HepG2 (cell line): ENCODE data around the gene SPRYD4. TPM values are rescaled to one million over a fixed set of nuclear protein-coding genes. Genes with fewer than 3 reads are reported as not detected.

Experiments used
- AKAP8 ChIP-seq: sonication (generic); formaldehyde crosslinking; IDR thresholded peaks from 2 replicates; pipeline ENCODE4 v1.5.1; 2020; ENCODE audit warnings: mild to moderate bottlenecking, missing genetic modification reagents
- EZH2 ChIP-seq: conservative IDR thresholded peaks from 2 replicates; pipeline ENCODE4 v1.6.1; 2012; ENCODE audit warnings: mild to moderate bottlenecking, low read depth, low read length, moderate library complexity
- GMEB1 ChIP-seq: sonication (generic); formaldehyde crosslinking; IDR thresholded peaks from 2 replicates; pipeline ENCODE4 v1.5.1; 2020; ENCODE audit warnings: missing genetic modification reagents, mild to moderate bottlenecking, borderline replicate concordance
- HIC2 ChIP-seq: sonication (generic); formaldehyde crosslinking; IDR thresholded peaks from 2 replicates; pipeline ENCODE4 v1.9.0; 2022; ENCODE audit warnings: low read depth, missing genetic modification reagents
- HMGXB4 ChIP-seq, 2 experiments: sonication (generic) in 1 of 2; formaldehyde crosslinking in 1 of 2; IDR thresholded peaks; 2 replicates each; pipeline versions ENCODE4 v1.4.0 to v1.6.1; 2018 to 2020; ENCODE audit warnings: missing genetic modification reagents in 2 of 2, borderline replicate concordance in 1 of 2, low read depth in 1 of 2, mild to moderate bottlenecking in 1 of 2, missing biosample characterization in 1 of 2
- KLF12 ChIP-seq: sonication (generic); formaldehyde crosslinking; IDR thresholded peaks from 2 replicates; pipeline ENCODE4 v1.4.0; 2020; ENCODE audit warnings: missing genetic modification reagents, borderline replicate concordance
- KLF13 ChIP-seq: sonication (generic); formaldehyde crosslinking; IDR thresholded peaks from 2 replicates; pipeline ENCODE4 v1.4.0; 2020; ENCODE audit warnings: mild to moderate bottlenecking, missing genetic modification reagents
- NR0B2 ChIP-seq: sonication (generic); formaldehyde crosslinking; IDR thresholded peaks from 2 replicates; pipeline ENCODE4 v1.4.0; 2020; ENCODE audit warnings: mild to moderate bottlenecking, missing genetic modification reagents
- NR3C1 ChIP-seq: sonication (generic); formaldehyde crosslinking; IDR thresholded peaks from 2 replicates; pipeline ENCODE4 v1.4.0; 2020; ENCODE audit warnings: missing genetic modification reagents
- PCBP2 ChIP-seq: fragments of 200-400 bp; formaldehyde crosslinking; optimal IDR thresholded peaks from 2 replicates; pipeline ENCODE3; 2018; ENCODE audit warnings: low read length, low read depth; ENCODE audit not compliant: poor library complexity, severe bottlenecking
- SAFB2 ChIP-seq: sonication (generic); formaldehyde crosslinking; IDR thresholded peaks from 2 replicates; pipeline ENCODE4 v1.5.1; 2020; ENCODE audit warnings: missing genetic modification reagents, low read depth, mild to moderate bottlenecking, borderline replicate concordance
- SP2 ChIP-seq: sonication (generic); formaldehyde crosslinking; IDR thresholded peaks from 2 replicates; pipeline ENCODE4 v1.5.1; 2020; ENCODE audit warnings: mild to moderate bottlenecking, missing genetic modification reagents
- SP5 ChIP-seq: IDR thresholded peaks from 2 replicates; pipeline ENCODE4 v1.6.1; 2016; ENCODE audit warnings: low read depth, borderline replicate concordance
- SRY ChIP-seq: sonication (generic); formaldehyde crosslinking; IDR thresholded peaks from 2 replicates; pipeline ENCODE4 v1.8.0; 2022; ENCODE audit warnings: mild to moderate bottlenecking, missing genetic modification reagents
- ZBTB1 ChIP-seq: sonication (generic); formaldehyde crosslinking; IDR thresholded peaks from 2 replicates; pipeline ENCODE4 v1.4.0; 2020; ENCODE audit warnings: missing genetic modification reagents, borderline replicate concordance
- ZNF124 ChIP-seq: sonication (generic); formaldehyde crosslinking; IDR thresholded peaks from 2 replicates; pipeline ENCODE4 v1.4.0; 2020; ENCODE audit warnings: missing genetic modification reagents
- ZNF333 ChIP-seq: sonication (generic); formaldehyde crosslinking; IDR thresholded peaks from 2 replicates; pipeline ENCODE4 v1.4.0; 2020; ENCODE audit warnings: mild to moderate bottlenecking, missing genetic modification reagents, borderline replicate concordance
- ZNF556 ChIP-seq: sonication (generic); formaldehyde crosslinking; IDR thresholded peaks from 2 replicates; pipeline ENCODE4 v1.4.0; 2020; ENCODE audit warnings: mild to moderate bottlenecking, missing genetic modification reagents, borderline replicate concordance
- ZNF607 ChIP-seq: sonication (generic); formaldehyde crosslinking; IDR thresholded peaks from 2 replicates; pipeline ENCODE4 v1.5.1; 2020; ENCODE audit warnings: missing genetic modification reagents, mild to moderate bottlenecking, borderline replicate concordance
- ZNF790 ChIP-seq: sonication (generic); formaldehyde crosslinking; IDR thresholded peaks from 2 replicates; pipeline ENCODE4 v1.8.0; 2022; ENCODE audit warnings: missing genetic modification reagents, mild to moderate bottlenecking, borderline replicate concordance
- ZNF879 ChIP-seq: sonication (generic); formaldehyde crosslinking; IDR thresholded peaks from 2 replicates; pipeline ENCODE4 v1.8.1; 2023; ENCODE audit warnings: missing genetic modification reagents
- ZSCAN22 ChIP-seq: sonication (generic); formaldehyde crosslinking; IDR thresholded peaks from 2 replicates; pipeline ENCODE4 v1.4.0; 2020; ENCODE audit warnings: mild to moderate bottlenecking, missing genetic modification reagents
- polyA plus RNA-seq, 8 experiments: library from polyadenylated mRNA; depleted of rRNA in 3 of 8; stranded (reverse) in 7 of 8; unstranded in 1 of 8; fragments of >200 nt; fragmentation: Illumina TruSeq in 4 of 8; extraction: Trizol in 4 of 8; gene quantifications; 2 replicates each; pipeline versions ENCODE4 v1.2.1 to v1.2.3, GENCODE V29; 2011 to 2016; ENCODE audit warnings: low read depth in 4 of 8, missing spikeins in 1 of 8, mixed read lengths in 1 of 8; ENCODE audit not compliant: insufficient read depth in 1 of 8
- total RNA-seq, 5 experiments: library from RNA; depleted of rRNA; stranded (reverse); fragments of >200 nt; fragmentation: Illumina TruSeq; extraction: Trizol; gene quantifications; 2 replicates each; pipeline ENCODE4 v1.2.3, GENCODE V29; 2016; ENCODE audit warnings: low read depth in 1 of 5
- TF ChIP-seq, protein P1 (sequence below): sonication (generic); formaldehyde crosslinking; IDR thresholded peaks from 2 replicates; pipeline ENCODE4 v1.5.0; 2020; ENCODE audit warnings: missing genetic modification reagents

SPRYD4 gene
- total and polyA plus RNA-seq, 2 of the 13 experiments (the other 11 are each of a cell fraction or from before 2014, with no cell fraction given), result 3.9 to 4.5 TPM

DNA sequence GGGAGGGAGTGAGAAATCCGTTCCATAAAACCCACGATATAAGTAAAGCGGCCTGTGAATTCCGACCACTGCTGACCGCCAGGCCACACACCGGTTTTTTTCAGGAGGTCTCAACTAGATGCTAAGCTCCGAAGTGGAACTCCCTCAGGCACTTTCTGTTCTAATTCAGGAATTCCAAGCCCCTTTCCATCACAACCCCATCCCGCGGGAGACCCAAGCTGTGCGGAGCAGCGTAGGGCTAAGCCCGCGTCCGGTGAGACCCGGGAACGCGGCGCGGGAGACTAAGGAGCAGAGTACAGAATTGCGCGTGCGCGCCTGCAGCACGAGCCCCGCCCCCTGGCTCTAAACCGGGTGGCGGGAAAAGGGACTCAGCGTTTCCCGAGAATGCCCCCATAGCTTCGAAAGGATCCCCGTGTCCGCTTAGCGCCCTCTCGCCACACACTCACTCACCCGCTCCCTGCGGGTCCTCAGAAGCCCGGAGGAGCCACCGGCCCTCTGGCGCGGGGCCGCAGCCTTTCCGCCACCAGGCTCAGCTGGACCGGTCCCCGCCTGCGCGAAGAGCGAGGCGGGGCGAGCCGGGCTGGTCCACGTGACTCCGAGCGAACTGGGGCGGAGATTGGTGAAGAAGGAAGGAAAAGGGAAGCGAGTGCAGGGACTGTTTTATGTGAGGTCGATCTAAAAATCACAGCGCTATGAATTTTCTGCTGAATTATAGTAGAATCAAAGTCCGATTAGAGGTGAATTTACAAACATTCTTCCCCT is 19.3 kb upstream of the SPRYD4 start, which contains the start of gene TIMELESS (continued):
- TF ChIP-seq SRY (CRISPR knock-in tag) (no peak), HIC2 (CRISPR knock-in tag) (no peak), KLF12 (CRISPR knock-in tag) (peak; percentile 80; the same call in 1 of the 2 replicates), SP2 (no peak), AKAP8 (CRISPR knock-in tag) (no peak), GMEB1 (peak; percentile 64), ZBTB1 (CRISPR knock-in tag) (no peak; the same call in 1 of the 2 replicates), ZNF556 (CRISPR knock-in tag) (no peak), ZNF333 (peak; percentile 79; the same call in 1 of the 2 replicates), ZSCAN22 (no peak), EZH2 (no peak), KLF13 (CRISPR knock-in tag) (no peak), ZNF790 (CRISPR knock-in tag) (no peak), ZNF879 (0 out of 2 replicates have a peak, but pooled peaks have one; percentile 55), SAFB2 (CRISPR knock-in tag) (peak; percentile 60; the same call in 1 of the 2 replicates), PCBP2 (no peak), SP5 (CRISPR knock-in tag) (no peak; the same call in 1 of the 2 replicates), ZNF124 (CRISPR knock-in tag) (peak; percentile 80), ZNF607 (peak; percentile 92), HMGXB4 (CRISPR knock-in tag; IDR thresholded peaks at IDR 0.05; ENCODE audit: borderline replicate concordance in 1 of 2, low read depth in 1 of 2) (peak; percentile 62 to 90), NR3C1 (CRISPR knock-in tag) (no peak), NR0B2 (CRISPR knock-in tag) (peak; percentile 82; the same call in 1 of the 2 replicates)
- TF ChIP-seq, protein P1, sequence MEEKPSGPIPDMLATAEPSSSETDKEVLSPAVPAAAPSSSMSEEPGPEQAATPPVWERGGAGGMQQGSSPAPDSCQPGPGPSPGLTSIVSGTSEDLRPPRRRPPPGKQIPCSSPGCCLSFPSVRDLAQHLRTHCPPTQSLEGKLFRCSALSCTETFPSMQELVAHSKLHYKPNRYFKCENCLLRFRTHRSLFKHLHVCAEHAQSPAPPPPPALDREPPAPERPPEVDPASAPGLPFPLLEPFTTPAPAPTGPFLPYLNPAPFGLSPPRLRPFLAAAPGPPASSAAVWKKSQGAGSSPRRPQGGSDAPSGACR (CRISPR knock-in tag), result peak; percentile 82; the same call in 1 of the 2 replicates
